DOHH2 (cell line): Measurements from ENCODE around the gene MOB2.

Source experiments
- H3F3A ChIP-seq: fragments of 200-600 bp; sonication (generic), shearing (Covaris generic); 2 replicates; pipeline ENCODE4 v1.6.0; 2016; ENCODE audit warnings: antibody characterized with exemption, mild to moderate bottlenecking; ENCODE audit not compliant: control insufficient read depth, insufficient read depth
- H3K27ac ChIP-seq: fragments of 200-600 bp; sonication (generic); 2 replicates; pipeline ENCODE4 v1.5.1; 2014; ENCODE audit warnings: low read depth, mild to moderate bottlenecking, low read length, moderate library complexity
- H3K27me3 ChIP-seq: fragments of 200-600 bp; sonication (generic); 2 replicates; pipeline ENCODE4 v1.6.1; 2014; ENCODE audit warnings: mild to moderate bottlenecking, low read length, mixed read lengths; ENCODE audit not compliant: control insufficient read depth
- H3K36me3 ChIP-seq: fragments of 200-600 bp; sonication (generic); 2 replicates; pipeline ENCODE4 v1.6.1; 2014; ENCODE audit warnings: mild to moderate bottlenecking, low read length, moderate library complexity, mixed read lengths; ENCODE audit not compliant: control insufficient read depth
- H3K4me1 ChIP-seq: fragments of 200-600 bp; sonication (generic); 2 replicates; pipeline ENCODE4 v1.6.1; 2014; ENCODE audit warnings: mild to moderate bottlenecking, low read length, mixed read lengths; ENCODE audit not compliant: control insufficient read depth
- H3K4me2 ChIP-seq: fragments of 200-600 bp; sonication (generic); 2 replicates; pipeline ENCODE4 v1.6.0; 2014; ENCODE audit warnings: mild to moderate bottlenecking, low read length, moderate library complexity
- H3K4me3 ChIP-seq: fragments of 200-600 bp; sonication (generic); 2 replicates; pipeline ENCODE4 v1.5.1; 2014; ENCODE audit warnings: mild to moderate bottlenecking, low read length, mixed read lengths
- H3K79me2 ChIP-seq: fragments of 200-600 bp; sonication (generic); 2 replicates; pipeline ENCODE4 v1.6.1; 2014; ENCODE audit warnings: mild to moderate bottlenecking, low read length, mixed read lengths; ENCODE audit not compliant: control insufficient read depth
- H3K9me2 ChIP-seq: fragments of 200-600 bp; sonication (generic); replicated peaks from 2 replicates; pipeline ENCODE4 v1.6.1; 2014; ENCODE audit warnings: mild to moderate bottlenecking, low read length, mixed read lengths; ENCODE audit not compliant: control insufficient read depth
- H3K9me3 ChIP-seq: fragments of 200-600 bp; sonication (generic); 2 replicates; pipeline ENCODE4 v1.6.1; 2014; ENCODE audit warnings: antibody characterized with exemption, low read length, mixed read lengths; ENCODE audit not compliant: control insufficient read depth, insufficient read depth
- H4K20me1 ChIP-seq: fragments of 200-600 bp; sonication (generic); 2 replicates; pipeline ENCODE4 v1.6.0; 2014; ENCODE audit warnings: low read depth, mild to moderate bottlenecking, antibody characterized with exemption, low read length, moderate library complexity; ENCODE audit not compliant: control insufficient read depth, insufficient read depth
- CTCF ChIP-seq: fragments of 200-600 bp; sonication (generic); IDR thresholded peaks from one replicate; pipeline ENCODE4 v1.5.1; 2014; ENCODE audit warnings: antibody characterized with exemption, mild to moderate bottlenecking, low read depth, low read length; ENCODE audit not compliant: poor library complexity, severe bottlenecking
- EZH2phosphoT487 ChIP-seq: fragments of 200-600 bp; sonication (generic); IDR thresholded peaks from 2 replicates; pipeline ENCODE4 v1.6.1; 2017; ENCODE audit warnings: borderline replicate concordance, mild to moderate bottlenecking, antibody characterized with exemption, low read length, moderate library complexity, mixed read lengths

The MOB2 gene

GRCh38 chr11:1502168-1502953 is 15.8 kb upstream of the MOB2 start:
- H3K27me3 ChIP-seq: no peaks in the 10 kb centered on the region
- no peak overlapping the region for H3K4me3 ChIP-seq
- TF ChIP-seq EZH2phosphoT487: no peak
- no peak for TF ChIP-seq CTCF
- H3K4me1 ChIP-seq: no peaks in the 10 kb centered on the region
- H3K9me2 ChIP-seq: no peaks in the 10 kb centered on the region
- no peaks in the 10 kb centered on the region for H3F3A ChIP-seq
- no peak overlapping the region for H3K27ac ChIP-seq
- H3K9me3 ChIP-seq: peaks cover 14% of the 10 kb centered on the region; the same call in 1 of the 2 replicates
- H3K79me2 ChIP-seq: peaks cover 72% of the 10 kb centered on the region
- no peak overlapping the region for H3K4me2 ChIP-seq
- H4K20me1 ChIP-seq: peaks cover 2% of the 10 kb centered on the region; the same call in 1 of the 2 replicates
- no peaks in the 10 kb centered on the region for H3K36me3 ChIP-seq

GRCh38 chr11:1501421-1502167 is 15.0 kb upstream of the MOB2 start:
- H3K4me2 ChIP-seq: no peak overlapping the region
- H4K20me1 ChIP-seq: peaks cover 8% of the 10 kb centered on the region; the same call in 1 of the 2 replicates
- no peaks in the 10 kb centered on the region for H3K4me1 ChIP-seq

More at GRCh38 chr11:1501421-1502167, 15.0 kb upstream of the MOB2 start:
- H3K27ac ChIP-seq: no peak overlapping the region
- H3K36me3 ChIP-seq: no peaks in the 10 kb centered on the region
- no peak overlapping the region for H3K4me3 ChIP-seq
- H3F3A ChIP-seq: no peaks in the 10 kb centered on the region
- H3K79me2 ChIP-seq: peaks cover 74% of the 10 kb centered on the region
- no peaks in the 10 kb centered on the region for H3K9me2 ChIP-seq
- peaks cover 14% of the 10 kb centered on the region; the same call in 1 of the 2 replicates for H3K9me3 ChIP-seq
- H3K27me3 ChIP-seq: no peaks in the 10 kb centered on the region
- TF ChIP-seq CTCF (no peak), EZH2phosphoT487 (no peak)
